Mammary epithelial cell (primary cell): Measurements from ENCODE around the gene ZNRF1.

Experiments
- EZH2 ChIP-seq: IDR thresholded peaks from 2 replicates; pipeline ENCODE4 v1.6.1; 2012; ENCODE audit warnings: low read length, inconsistent platforms, borderline replicate concordance
- TF ChIP-seq, protein P1 (sequence below), 2 donors: IDR thresholded peaks in 1 of 2; conservative IDR thresholded peaks in 1 of 2; 2 replicates each; pipeline ENCODE4 v1.5.1; 2011 to 2012; ENCODE audit warnings: inconsistent platforms in 2 of 2, low read length in 2 of 2, mild to moderate bottlenecking in 2 of 2, control low read depth in 1 of 2, low read depth in 1 of 2; ENCODE audit not compliant: insufficient read depth in 1 of 2; ENCODE audit errors: extremely low read depth in 1 of 2

DNA sequence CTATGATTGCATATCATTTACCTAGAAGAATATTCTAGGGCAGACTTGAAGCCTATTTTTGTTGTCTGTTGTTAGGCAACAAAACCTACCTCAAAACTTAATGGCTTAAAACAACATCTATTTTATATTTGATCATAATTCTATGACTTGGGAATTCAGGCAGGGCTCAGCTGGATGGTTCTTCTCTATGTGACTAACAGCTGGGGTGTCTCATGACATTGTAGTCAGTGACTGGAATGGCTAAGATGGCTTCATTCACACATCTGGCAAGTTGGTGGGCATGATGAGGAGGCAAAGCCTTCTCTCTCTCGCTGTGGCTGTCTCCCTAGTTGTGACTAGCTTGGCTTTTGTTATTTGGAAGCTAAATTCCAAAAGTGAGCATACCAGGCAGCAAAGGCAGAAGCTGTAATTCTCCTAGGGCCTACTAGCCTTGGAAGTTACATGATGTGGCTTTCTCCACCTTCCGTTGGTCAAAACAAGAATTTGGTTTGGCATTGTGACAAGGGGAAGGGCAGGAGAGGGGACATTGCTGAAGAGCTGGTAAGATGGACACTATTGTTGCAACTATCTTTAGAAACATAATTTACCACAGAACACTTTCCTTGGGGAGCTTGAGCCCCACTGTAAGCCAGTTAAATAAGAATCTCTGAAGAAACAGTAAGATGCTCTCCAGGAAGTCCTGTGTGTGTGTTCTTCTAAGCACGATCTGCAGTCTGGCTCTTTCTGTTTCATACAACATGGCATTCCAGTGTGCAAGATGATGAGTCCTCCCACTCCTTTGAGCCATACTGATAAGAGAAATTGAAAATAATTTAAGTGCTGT lies 39.4 kb downstream of the ZNRF1 start:
- TF ChIP-seq, protein P1, sequence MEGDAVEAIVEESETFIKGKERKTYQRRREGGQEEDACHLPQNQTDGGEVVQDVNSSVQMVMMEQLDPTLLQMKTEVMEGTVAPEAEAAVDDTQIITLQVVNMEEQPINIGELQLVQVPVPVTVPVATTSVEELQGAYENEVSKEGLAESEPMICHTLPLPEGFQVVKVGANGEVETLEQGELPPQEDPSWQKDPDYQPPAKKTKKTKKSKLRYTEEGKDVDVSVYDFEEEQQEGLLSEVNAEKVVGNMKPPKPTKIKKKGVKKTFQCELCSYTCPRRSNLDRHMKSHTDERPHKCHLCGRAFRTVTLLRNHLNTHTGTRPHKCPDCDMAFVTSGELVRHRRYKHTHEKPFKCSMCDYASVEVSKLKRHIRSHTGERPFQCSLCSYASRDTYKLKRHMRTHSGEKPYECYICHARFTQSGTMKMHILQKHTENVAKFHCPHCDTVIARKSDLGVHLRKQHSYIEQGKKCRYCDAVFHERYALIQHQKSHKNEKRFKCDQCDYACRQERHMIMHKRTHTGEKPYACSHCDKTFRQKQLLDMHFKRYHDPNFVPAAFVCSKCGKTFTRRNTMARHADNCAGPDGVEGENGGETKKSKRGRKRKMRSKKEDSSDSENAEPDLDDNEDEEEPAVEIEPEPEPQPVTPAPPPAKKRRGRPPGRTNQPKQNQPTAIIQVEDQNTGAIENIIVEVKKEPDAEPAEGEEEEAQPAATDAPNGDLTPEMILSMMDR (conservative IDR thresholded peaks at IDR 0.05 in 1 of 2, IDR thresholded peaks at IDR 0.05 in 1 of 2; ENCODE audit: extremely low read depth in 1 of 2, insufficient read depth in 1 of 2, low read depth in 1 of 2, low read length in 2 of 2) = no peak
- TF ChIP-seq EZH2 = no peak
